ENCODE results near the gene CACNG8.
"Not testable (repeated sequence)": the region's sequence is repeated elsewhere in the genome, so short reads cannot be mapped to it uniquely, and the experiment has no call there.

CACNG8 gene

DNA sequence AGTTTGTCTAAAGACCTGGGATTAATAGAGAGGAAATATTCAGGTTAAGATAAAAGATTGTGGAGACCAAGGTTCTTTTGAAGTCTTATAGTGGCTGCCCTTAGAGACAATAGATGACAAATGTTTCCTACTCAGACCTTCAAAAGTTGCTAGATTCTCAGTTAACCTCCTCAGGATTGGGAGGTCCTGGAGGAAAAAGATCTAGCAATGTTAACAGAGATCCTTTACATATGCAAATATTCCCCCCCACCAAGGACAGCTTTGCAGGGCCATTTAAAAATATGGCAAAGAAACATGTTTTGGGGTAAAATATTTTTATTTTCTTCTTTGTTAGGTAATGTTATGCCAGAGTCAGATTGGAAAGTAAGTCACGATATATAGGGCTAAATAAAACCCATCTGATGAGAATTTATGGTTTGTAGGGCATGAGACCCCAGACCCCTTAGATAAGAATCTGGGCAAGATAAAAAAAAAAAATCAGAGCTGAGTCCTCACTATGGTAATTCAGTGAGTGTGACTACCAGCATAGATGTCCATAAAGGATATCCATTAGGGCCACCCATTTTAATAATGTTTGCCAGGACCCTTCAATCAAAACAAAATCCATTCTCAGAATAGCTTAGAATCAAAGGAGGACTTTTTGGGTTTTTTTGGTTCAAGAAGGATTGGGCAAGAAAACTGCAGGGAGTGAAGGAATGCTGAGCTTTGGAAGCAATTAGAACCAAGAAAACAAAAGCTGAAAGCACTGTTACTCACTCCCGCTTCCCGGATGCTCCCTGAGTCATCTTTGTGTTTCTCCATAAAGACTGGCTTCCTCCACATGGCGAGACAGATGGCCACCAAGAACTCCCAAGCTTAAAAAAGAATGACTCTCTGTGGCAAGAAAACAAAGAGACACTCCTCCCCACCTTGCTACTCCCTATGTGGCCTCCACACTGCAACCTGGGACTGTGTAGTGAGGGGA is 72.8 kb downstream of the CACNG8 start:
- DNase-seq (ENCODE audit: low read depth in 2 of 2): no peak

DNA sequence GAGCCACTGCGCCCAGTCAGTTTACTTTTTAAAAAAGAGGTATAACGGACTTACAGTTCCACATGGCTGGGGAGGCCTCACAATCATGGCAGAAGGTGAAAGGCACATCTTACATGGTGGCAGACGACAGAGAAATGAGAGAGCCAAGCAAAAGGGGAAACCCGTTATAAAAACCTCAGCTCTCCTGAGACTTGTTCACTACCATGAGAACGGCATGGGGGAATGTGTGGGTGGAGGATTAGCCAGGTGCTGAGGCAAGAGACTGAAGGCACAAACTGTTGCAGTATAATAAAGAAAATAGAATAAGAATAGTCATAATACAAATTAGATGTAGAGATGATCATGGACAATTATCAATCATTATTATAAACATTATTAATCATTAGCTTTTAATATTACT is 73.8 kb downstream of the CACNG8 start:
- not testable (repeated sequence) for DNase-seq (ENCODE audit: low read depth in 2 of 2)
